Measurements from ENCODE around the gene ADI1. TPM values are rescaled to one million over a fixed set of nuclear protein-coding genes. Genes with fewer than 3 reads are reported as not detected.

Gene ADI1
- total RNA-seq, 2 donors from 2014 or later, result 130 to 184 TPM

- H3K36me3 ChIP-seq, result peaks cover 45% of the 10 kb centered on the region
- DNase-seq (ENCODE audit: low spot score), result no peak
- no peak overlapping the region for H3K4me3 ChIP-seq
These were observed 22.8 kb upstream of the ADI1 start for GRCh38 chr2:3542107-3542506.

GRCh38 chr2:3539836-3540235 is 20.5 kb upstream of the ADI1 start:
- Histone ChIP-seq H3K27ac (no peak overlapping the region), H3K9me3 (no peaks in the 10 kb centered on the region), H3K4me3 (no peak overlapping the region), H3K27me3 (no peaks in the 10 kb centered on the region), H3K36me3 (peaks cover 23% of the 10 kb centered on the region), H3K4me1 (peaks cover 0 to 21% of the 10 kb centered on the region in 2 donors)
- TF ChIP-seq CTCF (IDR thresholded peaks at IDR 0.05), result no peak
- DNase-seq (ENCODE audit: low spot score), result no peak

More at GRCh38 chr2:3542107-3542506, 22.8 kb upstream of the ADI1 start:
- Histone ChIP-seq H3K27me3 (no peaks in the 10 kb centered on the region), H3K27ac (peak overlapping the region in 1 of 2 donors; percentile 54), H3K4me1 (peaks cover 0 to under 1% of the 10 kb centered on the region in 2 donors), H3K9me3 (no peaks in the 10 kb centered on the region)
- no peak for TF ChIP-seq CTCF (IDR thresholded peaks at IDR 0.05)

- Histone ChIP-seq H3K4me1 (peaks cover 0 to 32% of the 10 kb centered on the region in 2 donors), H3K27ac (peak overlapping the region; percentile 89 to 93), H3K27me3 (no peaks in the 10 kb centered on the region), H3K36me3 (peaks cover 7% of the 10 kb centered on the region), H3K4me3 (peak overlapping the region; percentile 26 to 43), H3K9me3 (no peaks in the 10 kb centered on the region)
- peak; percentile 72 for DNase-seq (ENCODE audit: low spot score)
- TF ChIP-seq CTCF (IDR thresholded peaks at IDR 0.05), result peak; percentile 32 to 52
These were observed 17.6 kb upstream of the ADI1 start for GRCh38 chr2:3536682-3537632.

GRCh38 chr2:3535794-3536681 is 16.7 kb upstream of the ADI1 start:
- Histone ChIP-seq H3K36me3 (no peaks in the 10 kb centered on the region), H3K27ac (peak overlapping the region; percentile 89 to 93), H3K27me3 (no peaks in the 10 kb centered on the region), H3K4me1 (peaks cover 0 to 32% of the 10 kb centered on the region in 2 donors), H3K9me3 (no peaks in the 10 kb centered on the region), H3K4me3 (peak overlapping the region; percentile 26 to 43)
- peak; percentile 86 for DNase-seq (ENCODE audit: low spot score)
- peak in 1 of 2 donors; percentile 37 for TF ChIP-seq CTCF (IDR thresholded peaks at IDR 0.05)

GRCh38 chr2:3535467-3535793 is 16.1 kb upstream of the ADI1 start:
- Histone ChIP-seq H3K9me3 (no peaks in the 10 kb centered on the region), H3K36me3 (no peaks in the 10 kb centered on the region), H3K4me1 (peaks cover 0 to 32% of the 10 kb centered on the region in 2 donors), H3K4me3 (peak overlapping the region; percentile 26 to 43), H3K27ac (peak overlapping the region; percentile 89 to 93), H3K27me3 (no peaks in the 10 kb centered on the region)
- DNase-seq (ENCODE audit: low spot score), result no peak
- no peak for TF ChIP-seq CTCF (IDR thresholded peaks at IDR 0.05)
